GM12892 (cell line): ENCODE measurements around the gene KAZN.

ENCODE experiments used
- POLR2A ChIP-seq: IDR thresholded peaks from 2 replicates; pipeline ENCODE4 v1.6.1; 2011; ENCODE audit warnings: low read depth, low read length, control low read depth
- POLR2AphosphoS5 ChIP-seq: IDR thresholded peaks from 2 replicates; pipeline ENCODE4 v1.6.1; 2011; ENCODE audit warnings: low read depth, low read length, control low read depth
- TAF1 ChIP-seq: IDR thresholded peaks from 2 replicates; pipeline ENCODE4 v1.6.1; 2011; ENCODE audit warnings: low read depth, mild to moderate bottlenecking, control low read depth, low read length, borderline replicate concordance

GRCh38 chr1:15099441-15100120 is 501.1 kb downstream of the KAZN start:
- TF ChIP-seq POLR2A, result no peak
- no peak for TF ChIP-seq TAF1
- TF ChIP-seq POLR2AphosphoS5, result no peak
